K562 (cell line): ENCODE data around the gene MYO15A. TPM values are rescaled to one million over a fixed set of nuclear protein-coding genes. Genes with fewer than 3 reads are reported as not detected.

Experiments used
- DLX4 ChIP-seq: fragments of 250-450 bp; sonication (Bioruptor Pico); IDR thresholded peaks from 2 replicates; pipeline ENCODE4 v1.6.1; 2021; ENCODE audit warnings: mild to moderate bottlenecking
- ID3 ChIP-seq, 2 experiments: fragments of 250-450 bp in 1 of 2; fragments of 450-650 bp in 1 of 2; sonication (Bioruptor Pico) in 1 of 2; IDR thresholded peaks; 2 replicates each; pipeline versions ENCODE4 v1.6.1 to v1.8.0; 2016 to 2021; ENCODE audit warnings: mild to moderate bottlenecking in 2 of 2, moderate library complexity in 2 of 2, missing compliant biosample characterization in 1 of 2, missing genetic modification characterization in 1 of 2
- JUNB ChIP-seq: fragments of 450-650 bp; formaldehyde crosslinking; conservative IDR thresholded peaks from 2 replicates; pipeline ENCODE4 v1.4.0; 2020; ENCODE audit warnings: mild to moderate bottlenecking
- MITF ChIP-seq: IDR thresholded peaks from 2 replicates; pipeline ENCODE4 v1.6.1; 2014; ENCODE audit warnings: antibody characterized with exemption
- MTA2 ChIP-seq: fragments of 450-650 bp; IDR thresholded peaks from 2 replicates; pipeline ENCODE4 v1.6.1; 2016; ENCODE audit warnings: low read depth
- NR1H2 ChIP-seq: sonication (generic); formaldehyde crosslinking; IDR thresholded peaks from 2 replicates; pipeline ENCODE4 v1.4.0; 2020; ENCODE audit warnings: mild to moderate bottlenecking, missing genetic modification reagents
- PBX2 ChIP-seq, 2 experiments: IDR thresholded peaks in 1 of 2; conservative IDR thresholded peaks in 1 of 2; 2 replicates each; pipeline ENCODE4 v1.6.1; 2016; ENCODE audit warnings: low read depth in 2 of 2, mild to moderate bottlenecking in 1 of 2, missing compliant biosample characterization in 1 of 2, missing genetic modification characterization in 1 of 2, moderate library complexity in 1 of 2
- PHTF2 ChIP-seq: fragments of 250-450 bp; sonication (Bioruptor Pico); IDR thresholded peaks from 2 replicates; pipeline ENCODE4 v1.5.0; 2021; ENCODE audit warnings: mild to moderate bottlenecking
- RFX1 ChIP-seq: fragments of 450-650 bp; IDR thresholded peaks from 2 replicates; pipeline ENCODE4 v1.6.1; 2016; ENCODE audit warnings: mild to moderate bottlenecking, moderate library complexity
- RUNX1 ChIP-seq: sonication (generic); IDR thresholded peaks from 2 replicates; pipeline ENCODE4 v1.6.1; 2016; ENCODE audit warnings: antibody characterized with exemption, low read depth
- SMARCA4 ChIP-seq: fragments of 450-650 bp; IDR thresholded peaks from 2 replicates; pipeline ENCODE4 v1.6.1; 2016
- SRF ChIP-seq, 2 experiments: fragments of 250-450, 450-650 bp in 1 of 2; sonication (Bioruptor Pico) in 1 of 2; sonication (generic) in 1 of 2; formaldehyde crosslinking; IDR thresholded peaks; 2 replicates each; pipeline versions ENCODE4 v1.5.0 to v1.5.1; 2020 to 2022; ENCODE audit warnings: mild to moderate bottlenecking in 1 of 2, missing genetic modification reagents in 1 of 2
- THRB ChIP-seq: fragments of 450-650 bp; formaldehyde crosslinking; conservative IDR thresholded peaks from 2 replicates; pipeline ENCODE4 v1.4.0; 2022; ENCODE audit warnings: mild to moderate bottlenecking, missing genetic modification characterization
- ZBTB49 ChIP-seq: sonication (generic); formaldehyde crosslinking; IDR thresholded peaks from 2 replicates; pipeline ENCODE4 v1.8.0; 2022; ENCODE audit warnings: missing genetic modification reagents, mild to moderate bottlenecking, borderline replicate concordance
- ZFPM2 ChIP-seq: fragments of 250-450 bp; sonication (Bioruptor Pico); IDR thresholded peaks from 2 replicates; pipeline ENCODE4 v1.5.1; 2022; ENCODE audit warnings: mild to moderate bottlenecking
- ZNF324 ChIP-seq: fragments of 250-450 bp; sonication (Bioruptor Pico); IDR thresholded peaks from 2 replicates; pipeline ENCODE4 v1.4.0; 2020; ENCODE audit warnings: mild to moderate bottlenecking
- ZNF41 ChIP-seq: fragments of 250-450 bp; sonication (Bioruptor Pico); conservative IDR thresholded peaks from 2 replicates; pipeline ENCODE4 v1.4.0; 2020; ENCODE audit warnings: mild to moderate bottlenecking
- ZNF785 ChIP-seq: fragments of 250-450 bp; sonication (Bioruptor Pico); IDR thresholded peaks from 2 replicates; pipeline ENCODE4 v1.4.0; 2020; ENCODE audit warnings: mild to moderate bottlenecking
- polyA plus RNA-seq, 8 experiments: library from polyadenylated mRNA; depleted of rRNA in 4 of 8; stranded (reverse) in 5 of 8; unstranded in 3 of 8; fragments of >200 nt; fragmentation: Nextera tagmentation in 2 of 8; fragmentation: Illumina TruSeq in 1 of 8; extraction: Ambion mirVana in 2 of 8; extraction: Trizol in 1 of 8; gene quantifications; 2 replicates each; pipeline versions ENCODE4 v1.2.1 to v1.2.3, GENCODE V29; 2011 to 2014; ENCODE audit warnings: inconsistent platforms in 1 of 8, missing spikeins in 1 of 8
- total RNA-seq, 7 experiments: library from RNA; depleted of rRNA in 6 of 7; stranded (reverse); fragments of >200 nt in 6 of 7; fragmentation: Illumina TruSeq in 2 of 7; extraction: Trizol in 2 of 7; gene quantifications; 2 replicates each; pipeline versions ENCODE4 v1.2.1 to v1.2.3, GENCODE V29; 2011 to 2021; ENCODE audit warnings: low replicate concordance in 1 of 7

Gene MYO15A
- total and polyA plus RNA-seq, 9 of the 15 experiments (the other 6 are each of a cell fraction or from before 2014, with no cell fraction given), result 0.05 to 0.88 (median 0.14) TPM; not detected in 1

- TF ChIP-seq PBX2 (CRISPR knock-in tag; IDR thresholded peaks at IDR 0.05; ENCODE audit: low read depth) (no peak), PBX2 (tag; conservative IDR thresholded peaks at IDR 0.05; ENCODE audit: low read depth) (no peak), MITF (no peak), ID3 (CRISPR knock-in tag; IDR thresholded peaks at IDR 0.05) (no peak), ID3 (tag; IDR thresholded peaks at IDR 0.05) (peak; percentile 66; the same call in 1 of the 2 replicates), ZBTB49 (no peak), PHTF2 (CRISPR knock-in tag) (no peak), RUNX1 (no peak), RFX1 (no peak), MTA2 (no peak), JUNB (CRISPR knock-in tag) (no peak), ZFPM2 (CRISPR knock-in tag) (no peak), ZNF324 (CRISPR knock-in tag) (no peak), ZNF785 (CRISPR knock-in tag) (no peak), DLX4 (CRISPR knock-in tag) (no peak), ZNF41 (no peak), THRB (CRISPR knock-in tag) (no peak), NR1H2 (CRISPR knock-in tag) (no peak), SRF (CRISPR knock-in tag; IDR thresholded peaks at IDR 0.05) (peak in 1 of 2 experiments; percentile 47; a peak in 1 of 4 replicates), SMARCA4 (no peak)
These were observed 20.7 kb upstream of the MYO15A start, which contains the start of gene DRG2 (continued) for GRCh38 chr17:18087610-18088491.
